ENCODE measurements around the gene ZNF213. TPM values are rescaled to one million over a fixed set of nuclear protein-coding genes. Genes with fewer than 3 reads are reported as not detected.

ZNF213 gene
- total RNA-seq, 2 experiments from 2014 or later, result 1.6 to 2.2 TPM

- Mint-ChIP-seq H3K9me3 (no peaks in the 10 kb centered on the region), H3K4me3 (no peak overlapping the region), H3K4me1 (ENCODE audit: low read depth) (peaks cover 47% of the 10 kb centered on the region), H3K27ac (no peak overlapping the region), H3K27me3 (no peaks in the 10 kb centered on the region), H3K36me3 (ENCODE audit: low read depth) (no peaks in the 10 kb centered on the region)
- Histone ChIP-seq H3K9me3 (ENCODE audit: control insufficient read depth in 1 of 2, insufficient read depth in 1 of 2, low read length in 2 of 2) (no peaks in the 10 kb centered on the region), H3K4me1 (ENCODE audit: insufficient read depth, low read length) (peaks cover 75% of the 10 kb centered on the region), H3K27me3 (ENCODE audit: control insufficient read depth in 1 of 2, insufficient read depth in 2 of 2, low read length in 2 of 2) (no peaks in the 10 kb centered on the region), H3K36me3 (ENCODE audit: insufficient read depth, low read length) (no peaks in the 10 kb centered on the region), H3K4me3 (ENCODE audit: low read length) (no peak overlapping the region), H3K27ac (ENCODE audit: low read depth in 1 of 2, low read length in 2 of 2) (no peak overlapping the region)
- intact Hi-C loops (cut with DNase I, micrococcal nuclease), result no loop called here
- no peak for TF ChIP-seq CTCF (IDR thresholded peaks at IDR 0.05)
- ChIA-PET POLR2A (interaction anchor here (0.9 to 2.1 kb wide), 3 partner anchors 15 to 37 kb away, joined by 3 to 7 read pairs (median 3); no protein-coding TSS in a partner anchor), CTCF (interaction anchor here (2.1 kb wide), 1 partner anchor 37 kb away, joined by 10 read pairs; no protein-coding TSS in a partner anchor)
- ATAC-seq (ENCODE audit: poor library complexity), result no peak
- no peak for DNase-seq
Measured at GRCh38 chr16:3092501-3092941, 42.3 kb upstream of the ZNF213 start.

- Mint-ChIP-seq H3K27me3 (no peaks in the 10 kb centered on the region), H3K4me3 (peak overlapping the region; percentile 3), H3K36me3 (ENCODE audit: low read depth) (no peaks in the 10 kb centered on the region), H3K27ac (peak overlapping the region; percentile 51), H3K4me1 (ENCODE audit: low read depth) (peaks cover 50% of the 10 kb centered on the region), H3K9me3 (no peaks in the 10 kb centered on the region)
- no peaks in the 10 kb centered on the region for H3K36me3 ChIP-seq (ENCODE audit: insufficient read depth, low read length)
- H3K27me3 ChIP-seq (ENCODE audit: control insufficient read depth in 1 of 2, insufficient read depth in 2 of 2, low read length in 2 of 2), result no peaks in the 10 kb centered on the region
- intact Hi-C loops (cut with DNase I, micrococcal nuclease), result loop anchor here (1.0 to 2.0 kb wide), 3 partner anchors 35 to 72 kb away; no protein-coding TSS in a partner anchor
- DNase-seq (peak in 10 of 14 experiments; percentile 24 to 83 (median 48)), ATAC-seq (ENCODE audit: poor library complexity) (peak; percentile 55)
- POLR2A ChIA-PET, result interaction anchor here (1.4 to 2.1 kb wide), 2 partner anchors 19 to 35 kb away, joined by 7 to 9 read pairs; no protein-coding TSS in a partner anchor
- no peaks in the 10 kb centered on the region for H3K9me3 ChIP-seq (ENCODE audit: control insufficient read depth in 1 of 2, insufficient read depth in 1 of 2, low read length in 2 of 2)
- peaks cover 68% of the 10 kb centered on the region for H3K4me1 ChIP-seq (ENCODE audit: insufficient read depth, low read length)
- H3K27ac ChIP-seq (ENCODE audit: low read depth in 1 of 2, low read length in 2 of 2), result no peak overlapping the region
- CTCF ChIA-PET, result interaction anchor here (2.1 kb wide), 1 partner anchor 35 kb away, joined by 10 read pairs; no protein-coding TSS in a partner anchor
- TF ChIP-seq CTCF (IDR thresholded peaks at IDR 0.05), result peak; percentile 61
- no peak overlapping the region for H3K4me3 ChIP-seq (ENCODE audit: low read length)
Measured at GRCh38 chr16:3094289-3095027, 40.4 kb upstream of the ZNF213 start.

- Histone ChIP-seq H3K36me3 (ENCODE audit: insufficient read depth, low read length) (no peaks in the 10 kb centered on the region), H3K9me3 (ENCODE audit: control insufficient read depth in 1 of 2, insufficient read depth in 1 of 2, low read length in 2 of 2) (no peaks in the 10 kb centered on the region), H3K4me1 (ENCODE audit: insufficient read depth, low read length) (peaks cover 71% of the 10 kb centered on the region), H3K27ac (ENCODE audit: low read depth in 1 of 2, low read length in 2 of 2) (peak overlapping the region; percentile 2 to 48), H3K27me3 (ENCODE audit: control insufficient read depth in 1 of 2, insufficient read depth in 2 of 2, low read length in 2 of 2) (no peaks in the 10 kb centered on the region), H3K4me3 (ENCODE audit: low read length) (no peak overlapping the region)
- CTCF ChIA-PET, result interaction anchor here (0.8 to 2.4 kb wide), 9 partner anchors 19 to 64 kb away, joined by 3 to 20 read pairs (median 4); partner anchors contain the start of gene ZNF213
- H3K27me3 Mint-ChIP-seq, result no peaks in the 10 kb centered on the region
- peak overlapping the region; percentile 66 for H3K27ac Mint-ChIP-seq
- peak; percentile 56 for ATAC-seq (ENCODE audit: poor library complexity)
- POLR2A ChIA-PET, result interaction anchor here (1.3 to 9.3 kb wide), 3 partner anchors 20 to 33 kb away, joined by 5 to 91 read pairs (median 19); no protein-coding TSS in a partner anchor
- H3K4me3 Mint-ChIP-seq, result peak overlapping the region; percentile 38
- no peaks in the 10 kb centered on the region for H3K9me3 Mint-ChIP-seq
- intact Hi-C loops (cut with DNase I, micrococcal nuclease), result loop anchor here in 1 of 2 experiments (1.0 to 2.0 kb wide), 2 partner anchors 33 to 71 kb away; no protein-coding TSS in a partner anchor
- H3K36me3 Mint-ChIP-seq (ENCODE audit: low read depth), result no peaks in the 10 kb centered on the region
- peak; percentile 63 for TF ChIP-seq CTCF (IDR thresholded peaks at IDR 0.05)
- peaks cover 60% of the 10 kb centered on the region for H3K4me1 Mint-ChIP-seq (ENCODE audit: low read depth)
- DNase-seq, result peak in 11 of 14 experiments; percentile 34 to 89 (median 52)
Measured at GRCh38 chr16:3095869-3096268, 39.0 kb upstream of the ZNF213 start.
